SK-N-SH (cell line): Measurements from ENCODE around the gene TSHZ2. TPM values are rescaled to one million over a fixed set of nuclear protein-coding genes. Genes with fewer than 3 reads are reported as not detected.

Experiments used
- CTCF ChIA-PET: fragments of 300-600, 350-600 bp; formaldehyde crosslinking; extraction: SDS; loops from one replicate; lab custom pipeline; 2021; lab: Yijun Ruan, JAX
- POLR2A ChIA-PET: fragments of 350-600 bp; sonication (Branson Sonifier 250); formaldehyde crosslinking; extraction: SDS; loops from one replicate; lab custom pipeline; 2020; ENCODE audit warnings: antibody characterized with exemption, inconsistent platforms; lab: Yijun Ruan, JAX
- DNase-seq: peaks from one replicate; pipeline ENCODE4 v3.0.0; 2012
- H2AFZ ChIP-seq: fragments of 200-600 bp; sonication (generic); 2 replicates; pipeline ENCODE4 v1.8.1; 2016; ENCODE audit warnings: antibody characterized with exemption, mild to moderate bottlenecking, low read depth
- H3F3A ChIP-seq: fragments of 200-600 bp; sonication (generic); replicated peaks from 2 replicates; pipeline ENCODE3; 2016; ENCODE audit warnings: antibody characterized with exemption, mild to moderate bottlenecking; ENCODE audit not compliant: insufficient read depth
- H3K27ac ChIP-seq, 2 experiments: fragments of 200-500 bp in 1 of 2; fragments of 200-600 bp in 1 of 2; sonication (Bioruptor generic) in 1 of 2; sonication (generic), shearing (Covaris generic) in 1 of 2; 2 replicates each; pipeline versions ENCODE4 v1.5.1 to v1.6.1; 2014 to 2016; ENCODE audit warnings: low read depth in 2 of 2, inconsistent platforms in 1 of 2, low read length in 1 of 2, mild to moderate bottlenecking in 1 of 2, mixed read lengths in 1 of 2
- H3K27me3 ChIP-seq: fragments of 200-600 bp; sonication (generic), shearing (Covaris generic); 2 replicates; pipeline ENCODE4 v1.6.1; 2016; ENCODE audit warnings: mixed run types; ENCODE audit not compliant: insufficient read depth
- H3K36me3 ChIP-seq, 2 experiments: fragments of 200-500 bp in 1 of 2; fragments of 200-600 bp in 1 of 2; sonication (Bioruptor generic) in 1 of 2; sonication (generic) in 1 of 2; replicated peaks in 1 of 2; 2 replicates each; pipeline versions ENCODE3 to v1.5.1; 2014 to 2016; ENCODE audit warnings: low read length in 1 of 2, mild to moderate bottlenecking in 1 of 2; ENCODE audit not compliant: insufficient read depth in 2 of 2, control insufficient read depth in 1 of 2
- H3K4me1 ChIP-seq, 2 experiments: fragments of 200-500 bp in 1 of 2; fragments of 200-600 bp in 1 of 2; sonication (Bioruptor generic) in 1 of 2; sonication (generic), shearing (Covaris generic) in 1 of 2; 2 replicates each; pipeline versions ENCODE4 v1.5.1 to v1.6.1; 2014 to 2016; ENCODE audit warnings: low read depth in 1 of 2, low read length in 1 of 2, mixed run types in 1 of 2; ENCODE audit not compliant: insufficient read depth in 2 of 2, control insufficient read depth in 1 of 2
- H3K4me2 ChIP-seq: fragments of 200-600 bp; sonication (generic), shearing (Covaris generic); 2 replicates; pipeline ENCODE4 v1.6.1; 2017; ENCODE audit warnings: mixed run types
- H3K4me3 ChIP-seq, 2 experiments: fragments of 200-500 bp in 1 of 2; fragments of 200-600 bp in 1 of 2; sonication (Bioruptor generic) in 1 of 2; sonication (generic), shearing (Covaris generic) in 1 of 2; 2 replicates each; pipeline versions ENCODE4 v1.5.1 to v1.8.1; 2014 to 2016; ENCODE audit warnings: low read depth in 2 of 2, inconsistent platforms in 1 of 2, low read length in 1 of 2, mild to moderate bottlenecking in 1 of 2, mixed read lengths in 1 of 2, moderate library complexity in 1 of 2
- H3K79me2 ChIP-seq: fragments of 200-600 bp; sonication (generic); 2 replicates; pipeline ENCODE4 v1.8.1; 2017; ENCODE audit warnings: mild to moderate bottlenecking; ENCODE audit not compliant: insufficient read depth
- H3K9ac ChIP-seq: fragments of 200-600 bp; sonication (generic); 2 replicates; pipeline ENCODE4 v1.6.1; 2017; ENCODE audit warnings: mixed run types
- H3K9me2 ChIP-seq: fragments of 200-600 bp; sonication (generic); 2 replicates; pipeline ENCODE4 v1.6.1; 2017; ENCODE audit warnings: mixed run types
- H3K9me3 ChIP-seq: fragments of 200-600 bp; sonication (generic); 2 replicates; pipeline ENCODE4 v1.6.1; 2017; ENCODE audit warnings: mixed run types, mild to moderate bottlenecking, moderate library complexity
- H4K20me1 ChIP-seq: fragments of 200-600 bp; sonication (generic); 2 replicates; pipeline ENCODE4 v1.6.1; 2017; ENCODE audit warnings: mild to moderate bottlenecking, mixed run types; ENCODE audit not compliant: insufficient read depth
- CHD2 ChIP-seq: fragments of 150-350 bp; IDR thresholded peaks from 2 replicates; pipeline ENCODE4 v1.6.1; 2018; ENCODE audit warnings: low read length; ENCODE audit not compliant: partially characterized antibody
- CTCF ChIP-seq: fragments of 200-600 bp; sonication (generic); IDR thresholded peaks from 2 replicates; pipeline ENCODE4 v1.6.1; 2017; ENCODE audit warnings: antibody characterized with exemption, mild to moderate bottlenecking, moderate library complexity
- ELF1 ChIP-seq: IDR thresholded peaks from 2 replicates; pipeline ENCODE4 v1.4.0; 2012
- EP300 ChIP-seq, 2 experiments: IDR thresholded peaks; 2 replicates each; pipeline versions ENCODE4 v1.4.0 to v1.6.1; 2012; ENCODE audit warnings: borderline replicate concordance in 1 of 2, low read depth in 1 of 2, low read length in 1 of 2
- EZH2phosphoT487 ChIP-seq: fragments of 200-600 bp; sonication (generic); IDR thresholded peaks from 2 replicates; pipeline ENCODE4 v1.6.1; 2017; ENCODE audit warnings: low read depth, mixed run types, mild to moderate bottlenecking, antibody characterized with exemption, moderate library complexity, borderline replicate concordance
- FOXJ3 ChIP-seq: sonication (generic); formaldehyde crosslinking; IDR thresholded peaks from 2 replicates; pipeline ENCODE4 v1.5.1; 2020; ENCODE audit warnings: mild to moderate bottlenecking, missing genetic modification reagents
- FOXM1 ChIP-seq: IDR thresholded peaks from 2 replicates; pipeline ENCODE4 v1.4.0; 2012; ENCODE audit warnings: low read depth, mild to moderate bottlenecking
- MEF2A ChIP-seq: IDR thresholded peaks from 2 replicates; pipeline ENCODE4 v1.4.0; 2012; ENCODE audit warnings: low read depth, borderline replicate concordance
- NFIC ChIP-seq: IDR thresholded peaks from 2 replicates; pipeline ENCODE4 v1.4.0; 2012; ENCODE audit warnings: borderline replicate concordance
- PBX3 ChIP-seq: IDR thresholded peaks from 2 replicates; pipeline ENCODE4; 2012
- POLR2AphosphoS5 ChIP-seq: IDR thresholded peaks from 2 replicates; pipeline ENCODE4 v1.6.1; 2012; ENCODE audit warnings: low read depth, low read length
- RFX5 ChIP-seq: IDR thresholded peaks from 2 replicates; pipeline ENCODE4 v1.6.1; 2012; ENCODE audit warnings: mild to moderate bottlenecking, improper control_type of control experiment, low read length
- SIN3A ChIP-seq: IDR thresholded peaks from 2 replicates; pipeline ENCODE4 v1.6.1; 2012; ENCODE audit warnings: low read depth, mild to moderate bottlenecking, low read length, moderate library complexity, borderline replicate concordance
- SMC3 ChIP-seq: IDR thresholded peaks from 2 replicates; pipeline ENCODE4 v1.6.1; 2012; ENCODE audit warnings: low read depth, low read length, improper control_type of control experiment
- TEAD4 ChIP-seq: IDR thresholded peaks from 2 replicates; pipeline ENCODE4 v1.4.0; 2012; ENCODE audit warnings: mild to moderate bottlenecking, borderline replicate concordance; ENCODE audit not compliant: insufficient read depth
- USF1 ChIP-seq: IDR thresholded peaks from 2 replicates; pipeline ENCODE4 v1.4.0; 2012; ENCODE audit warnings: low read depth, borderline replicate concordance
- YY1 ChIP-seq: IDR thresholded peaks from 2 replicates; pipeline ENCODE4 v1.4.0; 2012; ENCODE audit warnings: low read depth, mild to moderate bottlenecking
- ZBTB33 ChIP-seq: IDR thresholded peaks from 2 replicates; pipeline ENCODE4 v1.4.0; 2012; ENCODE audit warnings: low read depth, borderline replicate concordance
- polyA plus RNA-seq, 3 experiments: library from polyadenylated mRNA; depleted of rRNA; stranded (reverse); fragments of >200 nt; gene quantifications; 2 replicates each; pipeline ENCODE4 v1.2.3, GENCODE V29; 2012

TSHZ2 gene
- polyA plus RNA-seq, 1 of the 3 experiments (the other 2 are of a cell fraction), result 0.13 TPM

- TF ChIP-seq PBX3 (no peak), EP300 (IDR thresholded peaks at IDR 0.05; ENCODE audit: borderline replicate concordance in 1 of 2, low read depth in 1 of 2, low read length in 1 of 2) (no peak)
Measured at GRCh38 chr20:53083411-53083810, 111.3 kb downstream of the TSHZ2 start (continued).

GRCh38 chr20:53084408-53084997, 112.3 kb downstream of the TSHZ2 start:
- H3K9me3 ChIP-seq, result no peaks in the 10 kb centered on the region
- H3K9ac ChIP-seq, result no peak overlapping the region
- peaks cover 0 to 6% of the 10 kb centered on the region in 2 experiments; a peak in 3 of 4 replicates for H3K4me1 ChIP-seq
- H3K27ac ChIP-seq, result no peak overlapping the region
- no peaks in the 10 kb centered on the region for H3K79me2 ChIP-seq
- no peak overlapping the region for H2AFZ ChIP-seq
- CTCF ChIA-PET, result no interaction called here
- no peaks in the 10 kb centered on the region for H4K20me1 ChIP-seq
- no peaks in the 10 kb centered on the region for H3K9me2 ChIP-seq
- TF ChIP-seq YY1, result no peak
- no peak for TF ChIP-seq SIN3A
- no peak for TF ChIP-seq SMC3
- TF ChIP-seq FOXJ3 (CRISPR knock-in tag), result no peak
- no peak for TF ChIP-seq CHD2
- no peak for TF ChIP-seq ZBTB33
- TF ChIP-seq POLR2AphosphoS5, result no peak
- no peak for TF ChIP-seq EZH2phosphoT487
- no peak for TF ChIP-seq USF1
- no peak for TF ChIP-seq FOXM1
- TF ChIP-seq MEF2A, result no peak
- no peak for TF ChIP-seq RFX5
- TF ChIP-seq NFIC, result no peak
- no peak for TF ChIP-seq CTCF
- no peak for TF ChIP-seq TEAD4
- TF ChIP-seq ELF1, result no peak
- TF ChIP-seq, all 33 proteins: peak for 0
- no peak for DNase-seq
- POLR2A ChIA-PET, result no interaction called here
- H3K4me3 ChIP-seq, result no peak overlapping the region
- H3F3A ChIP-seq, result no peaks in the 10 kb centered on the region
- H3K36me3 ChIP-seq, result no peaks in the 10 kb centered on the region
- no peaks in the 10 kb centered on the region for H3K27me3 ChIP-seq
- H3K4me2 ChIP-seq, result no peak overlapping the region
